HCT116 (cell line): ENCODE data around the gene ZNF469.

ENCODE experiments used
- CTCF ChIP-seq, 3 experiments: fragments of 200-600 bp in 1 of 3; sonication (generic) in 1 of 3; IDR thresholded peaks in 2 of 3; conservative IDR thresholded peaks in 1 of 3; 2 replicates each; pipeline ENCODE4 v1.5.1; 2012 to 2017; ENCODE audit warnings: low read depth in 2 of 3, low read length in 2 of 3, antibody characterized with exemption in 1 of 3, borderline replicate concordance in 1 of 3, control low read depth in 1 of 3, mild to moderate bottlenecking in 1 of 3, mixed read lengths in 1 of 3, mixed run types in 1 of 3, moderate library complexity in 1 of 3; ENCODE audit not compliant: insufficient read depth in 1 of 3
- EZH2phosphoT487 ChIP-seq: fragments of 200-600 bp; IDR thresholded peaks from 2 replicates; pipeline ENCODE4 v1.6.1; 2018; ENCODE audit warnings: antibody characterized with exemption, borderline replicate concordance
- TCF7L2 ChIP-seq: IDR thresholded peaks from 2 replicates; pipeline ENCODE4 v1.7.0; 2011; ENCODE audit warnings: borderline replicate concordance, inconsistent platforms; ENCODE audit not compliant: insufficient read depth, insufficient read length; ENCODE audit errors: extremely low read depth
- ZNF274 ChIP-seq: fragments of 200-500 bp; sonication (Bioruptor generic); IDR thresholded peaks from 2 replicates; pipeline ENCODE4 v1.6.1; 2014; ENCODE audit warnings: mild to moderate bottlenecking, low read depth, low read length, inconsistent platforms

GRCh38 chr16:88402551-88403240 lies 19.9 kb downstream of the ZNF469 start:
- TF ChIP-seq CTCF (IDR thresholded peaks at IDR 0.05 in 2 of 3, conservative IDR thresholded peaks at IDR 0.05 in 1 of 3; ENCODE audit: borderline replicate concordance in 1 of 3, insufficient read depth in 1 of 3, low read depth in 2 of 3, low read length in 2 of 3) (no peak), ZNF274 (no peak), TCF7L2 (no peak), EZH2phosphoT487 (no peak)
